ENCODE data around the gene APCDD1L. TPM values are rescaled to one million over a fixed set of nuclear protein-coding genes. Genes with fewer than 3 reads are reported as not detected.

Gene APCDD1L
- polyA plus RNA-seq, 1 donor from 2014 or later = 0.06 TPM

DNA sequence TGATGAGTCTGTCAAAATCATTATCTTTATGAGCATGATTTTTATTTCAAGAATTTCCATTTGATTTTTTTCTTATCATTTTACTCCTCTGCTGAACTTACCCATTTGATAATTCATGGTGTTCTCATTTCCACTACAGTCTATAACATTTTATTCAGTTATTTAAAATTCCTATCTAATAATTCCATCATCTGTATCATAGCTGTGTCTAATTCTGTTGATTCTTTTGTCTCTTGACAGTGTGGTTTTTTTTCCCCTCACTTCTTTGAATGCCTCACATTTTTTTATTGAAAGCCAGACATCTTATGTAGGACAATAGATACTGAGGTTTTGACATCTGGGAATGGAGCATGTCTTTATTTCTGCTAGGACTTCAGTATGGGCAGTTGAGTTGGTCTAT, 16.5 kb upstream of the APCDD1L start:
- no peaks in the 10 kb centered on the region for H3K4me1 Mint-ChIP-seq
- H3K9me3 Mint-ChIP-seq = peaks cover 21 to 24% (median 24%) of the 10 kb centered on the region in 3 donors

GRCh38 chr20:58531063-58531462, 15.9 kb upstream of the APCDD1L start:
- H3K27me3 Mint-ChIP-seq = peaks cover 2% of the 10 kb centered on the region
- peaks cover 24 to 28% (median 24%) of the 10 kb centered on the region in 3 donors for H3K9me3 Mint-ChIP-seq

More for the DNA sequence above, 16.5 kb upstream of the APCDD1L start:
- Mint-ChIP-seq H3K4me3 (peak overlapping the region in 1 of 4 donors; percentile 43), H3K27me3 (peaks cover 2% of the 10 kb centered on the region), H3K36me3 (peaks cover 4% of the 10 kb centered on the region), H3K27ac (no peak overlapping the region)

GRCh38 chr20:58528412-58528811, 13.2 kb upstream of the APCDD1L start:
- no peaks in the 10 kb centered on the region for H3K4me1 Mint-ChIP-seq
- no peak overlapping the region for H3K27ac Mint-ChIP-seq
- no peaks in the 10 kb centered on the region for H3K27me3 Mint-ChIP-seq
- H3K36me3 Mint-ChIP-seq = peaks cover 2% of the 10 kb centered on the region
- H3K4me3 Mint-ChIP-seq = no peak overlapping the region
- H3K9me3 Mint-ChIP-seq = peaks cover 20 to 36% (median 22%) of the 10 kb centered on the region in 3 donors

More at GRCh38 chr20:58531063-58531462, 15.9 kb upstream of the APCDD1L start:
- Mint-ChIP-seq H3K4me1 (no peaks in the 10 kb centered on the region), H3K36me3 (peaks cover 2% of the 10 kb centered on the region), H3K27ac (no peak overlapping the region), H3K4me3 (no peak overlapping the region)

DNA sequence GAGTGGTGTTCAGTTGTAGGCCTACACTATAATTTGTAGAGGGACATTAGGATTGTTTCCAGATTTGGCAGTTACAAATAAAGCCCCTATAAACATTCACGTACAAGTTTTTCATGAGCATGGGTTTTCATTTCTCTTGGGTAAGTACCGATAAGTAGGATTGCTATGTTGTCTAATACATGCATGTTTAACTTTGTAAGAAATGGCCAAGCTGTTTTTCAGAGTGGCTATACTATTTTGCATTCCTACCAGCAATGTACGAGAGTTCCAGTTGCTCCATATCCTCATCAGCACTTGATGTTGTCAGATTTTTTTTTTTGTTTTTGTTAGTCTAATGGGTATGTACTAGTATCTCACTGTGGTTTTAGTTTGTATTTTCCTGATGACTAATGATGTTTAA, 11.2 kb upstream of the APCDD1L start:
- H3K4me3 Mint-ChIP-seq = no peak overlapping the region
- H3K4me1 Mint-ChIP-seq = no peaks in the 10 kb centered on the region
- H3K27ac Mint-ChIP-seq = no peak overlapping the region
- H3K9me3 Mint-ChIP-seq = peaks cover 12 to 24% (median 13%) of the 10 kb centered on the region in 3 donors
- H3K36me3 Mint-ChIP-seq = no peaks in the 10 kb centered on the region
- no peaks in the 10 kb centered on the region for H3K27me3 Mint-ChIP-seq

GRCh38 chr20:58524814-58525213, 9.6 kb upstream of the APCDD1L start:
- Mint-ChIP-seq H3K27me3 (peaks cover 1% of the 10 kb centered on the region), H3K4me1 (no peaks in the 10 kb centered on the region)

GRCh38 chr20:58523971-58524315, 8.7 kb upstream of the APCDD1L start:
- no peak overlapping the region for H3K27ac Mint-ChIP-seq
- H3K36me3 Mint-ChIP-seq = no peaks in the 10 kb centered on the region
- H3K9me3 Mint-ChIP-seq = peaks cover 4 to 17% (median 10%) of the 10 kb centered on the region in 3 donors
- no peak overlapping the region for H3K4me3 Mint-ChIP-seq
- no peaks in the 10 kb centered on the region for H3K4me1 Mint-ChIP-seq
- peaks cover 1% of the 10 kb centered on the region for H3K27me3 Mint-ChIP-seq

More at GRCh38 chr20:58524814-58525213, 9.6 kb upstream of the APCDD1L start:
- Mint-ChIP-seq H3K4me3 (peak overlapping the region in 1 of 4 donors; percentile 43), H3K27ac (no peak overlapping the region), H3K9me3 (peaks cover 7 to 17% (median 11%) of the 10 kb centered on the region in 3 donors), H3K36me3 (no peaks in the 10 kb centered on the region)

DNA sequence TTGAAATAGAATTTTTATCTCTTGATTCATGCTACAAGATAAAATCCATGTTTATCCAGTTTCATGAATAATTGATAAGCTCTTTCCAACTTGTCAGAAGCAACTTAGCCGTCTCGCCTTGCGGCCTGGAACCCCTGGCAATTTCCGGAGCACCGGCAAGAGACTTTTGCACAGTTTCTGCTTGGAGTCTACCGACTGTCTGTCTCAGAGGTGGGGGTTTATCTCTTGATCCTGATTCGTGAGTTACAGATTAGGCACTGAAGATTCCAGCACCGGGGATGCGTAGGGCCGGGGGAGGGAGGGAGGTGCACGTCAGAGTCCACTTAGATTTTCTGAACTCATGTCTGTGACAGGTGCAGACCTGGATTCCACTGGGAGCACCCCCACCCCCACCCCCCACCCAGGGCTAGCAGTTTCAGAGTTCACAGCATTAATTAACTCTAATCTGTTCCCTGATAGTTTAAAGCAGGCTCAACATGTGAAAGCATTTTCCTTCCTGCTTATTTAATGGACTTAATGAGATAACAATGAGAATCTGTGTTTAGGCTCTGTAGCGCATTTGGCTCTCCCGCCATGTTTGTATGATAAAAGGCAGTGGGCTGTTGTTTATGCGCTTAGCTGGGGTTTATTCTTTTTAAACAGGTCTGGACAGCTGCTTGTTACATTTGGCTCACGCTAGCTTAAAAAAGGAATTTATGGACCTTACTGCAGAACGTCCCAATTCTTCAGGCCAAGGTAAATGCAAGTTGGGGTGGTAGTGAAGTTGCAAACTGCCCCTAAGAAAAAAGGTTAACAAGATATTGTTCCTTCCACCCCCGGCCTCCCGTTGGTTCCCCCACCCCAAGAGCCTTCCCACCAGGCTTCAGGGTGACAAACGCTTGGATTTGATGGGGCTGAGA, 8.1 kb upstream of the APCDD1L start:
- H3K27me3 Mint-ChIP-seq = peaks cover 1% of the 10 kb centered on the region
- H3K9me3 Mint-ChIP-seq = peaks cover 4 to 17% (median 14%) of the 10 kb centered on the region in 3 donors
- H3K36me3 Mint-ChIP-seq = no peaks in the 10 kb centered on the region
- peak overlapping the region in 1 of 4 donors; percentile 31 for H3K4me3 Mint-ChIP-seq
- H3K4me1 Mint-ChIP-seq = no peaks in the 10 kb centered on the region
- H3K27ac Mint-ChIP-seq = no peak overlapping the region

GRCh38 chr20:58522666-58523065, 7.5 kb upstream of the APCDD1L start:
- Mint-ChIP-seq H3K27me3 (peaks cover 1% of the 10 kb centered on the region), H3K36me3 (no peaks in the 10 kb centered on the region), H3K4me3 (peak overlapping the region in 1 of 4 donors; percentile 31), H3K9me3 (peaks cover 4 to 17% (median 14%) of the 10 kb centered on the region in 3 donors), H3K4me1 (no peaks in the 10 kb centered on the region), H3K27ac (no peak overlapping the region)

- Mint-ChIP-seq H3K27ac (no peak overlapping the region), H3K9me3 (peaks cover 0 to 12% (median 11%) of the 10 kb centered on the region in 3 donors), H3K4me1 (no peaks in the 10 kb centered on the region), H3K4me3 (no peak overlapping the region), H3K27me3 (peaks cover 4% of the 10 kb centered on the region), H3K36me3 (no peaks in the 10 kb centered on the region)
These were observed 6.6 kb upstream of the APCDD1L start for GRCh38 chr20:58521763-58522162.

DNA sequence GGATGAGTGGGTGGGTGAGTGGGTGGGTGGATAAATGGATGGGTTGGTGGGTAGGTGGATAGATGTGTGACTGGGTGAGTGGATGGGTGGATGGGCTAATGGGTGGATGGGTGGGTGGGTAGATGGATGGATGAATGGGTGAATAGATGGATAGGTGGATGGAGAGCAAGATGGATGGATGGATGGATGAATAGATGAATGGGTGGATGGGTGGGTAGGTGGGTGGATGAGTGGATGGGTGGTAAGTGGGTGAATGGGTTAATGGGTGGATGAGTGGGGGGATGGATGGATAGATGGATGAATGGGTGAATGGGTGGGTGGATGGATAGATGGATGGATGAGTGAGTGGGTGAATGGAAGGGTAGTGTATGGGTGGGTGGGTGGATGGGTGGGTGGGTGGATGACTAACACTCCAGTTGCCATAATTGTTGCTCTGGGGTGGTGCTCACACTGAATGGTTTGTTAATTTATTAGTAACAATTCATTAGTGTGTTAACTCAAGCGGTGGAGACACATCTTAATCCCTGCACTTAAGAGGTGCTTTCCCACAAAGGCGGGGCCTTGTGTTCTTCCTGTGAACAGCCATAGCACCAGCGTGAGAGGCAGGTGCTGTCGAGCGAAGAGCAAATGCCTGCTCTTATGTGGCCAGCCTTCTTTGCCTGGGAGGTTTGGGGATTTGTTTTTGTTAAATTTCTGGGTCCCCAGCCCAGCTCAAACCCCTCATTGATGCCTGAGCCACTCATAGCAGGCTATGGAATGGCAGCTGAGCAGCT, 4.9 kb upstream of the APCDD1L start:
- H3K4me3 Mint-ChIP-seq = peak overlapping the region in 1 of 4 donors; percentile 65
- peaks cover 0 to 1% (median 0%) of the 10 kb centered on the region in 3 donors for H3K4me1 Mint-ChIP-seq
- H3K27me3 Mint-ChIP-seq = peaks cover 16% of the 10 kb centered on the region
- no peak overlapping the region for H3K27ac Mint-ChIP-seq
- H3K9me3 Mint-ChIP-seq = peaks cover 0 to 3% (median 0%) of the 10 kb centered on the region in 3 donors
- H3K36me3 Mint-ChIP-seq = peaks cover 1% of the 10 kb centered on the region

DNA sequence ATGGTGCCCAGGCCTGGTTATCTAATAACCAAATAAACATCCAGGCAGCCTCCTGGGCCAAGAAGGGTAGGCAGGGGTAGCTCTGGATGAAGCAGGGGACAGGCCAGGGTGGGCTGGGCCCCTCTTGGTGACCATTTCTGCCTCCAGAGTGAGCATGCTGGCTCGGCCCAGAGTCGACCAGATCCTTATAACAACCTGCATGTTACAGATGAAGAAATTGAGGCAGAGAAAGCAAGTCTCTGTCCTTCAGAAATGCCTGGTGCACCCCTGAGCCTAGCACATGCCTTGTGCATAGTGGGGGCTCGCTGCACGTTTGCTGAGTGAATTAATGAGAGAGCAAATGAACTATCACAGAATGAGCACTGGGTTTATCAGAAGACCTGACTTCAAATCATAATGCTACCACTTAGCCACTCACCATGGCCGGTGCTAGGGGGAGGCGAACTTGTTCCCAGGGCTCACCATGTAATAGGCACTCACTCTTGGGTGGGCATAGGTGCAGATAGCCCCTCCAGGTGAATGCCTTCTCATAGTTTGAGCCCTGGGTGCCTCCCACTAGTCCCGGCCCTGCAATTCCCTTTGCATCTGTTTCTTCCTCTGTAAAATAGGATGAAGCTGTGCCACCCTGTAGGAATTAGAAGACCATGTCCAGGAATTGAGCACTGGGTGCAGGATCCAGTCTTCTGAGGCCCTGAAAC, 3.8 kb upstream of the APCDD1L start:
- peaks cover 18% of the 10 kb centered on the region for H3K27me3 Mint-ChIP-seq
- peaks cover 0 to 1% (median 0%) of the 10 kb centered on the region in 3 donors for H3K4me1 Mint-ChIP-seq
- peak overlapping the region in 1 of 3 donors; percentile 32 for H3K27ac Mint-ChIP-seq
- no peak overlapping the region for H3K4me3 Mint-ChIP-seq
- peaks cover 0 to 3% (median 0%) of the 10 kb centered on the region in 3 donors for H3K9me3 Mint-ChIP-seq
- H3K36me3 Mint-ChIP-seq = peaks cover 1% of the 10 kb centered on the region

- Mint-ChIP-seq H3K27me3 (peaks cover 23% of the 10 kb centered on the region), H3K27ac (peak overlapping the region in 1 of 3 donors; percentile 32), H3K9me3 (peaks cover 0 to 3% (median 0%) of the 10 kb centered on the region in 3 donors)
These were observed 3.2 kb upstream of the APCDD1L start for GRCh38 chr20:58518387-58518786.

GRCh38 chr20:58514321-58515232, 622 bp downstream of the APCDD1L start:
- Mint-ChIP-seq H3K27me3 (peaks cover 41% of the 10 kb centered on the region), H3K36me3 (peaks cover 1% of the 10 kb centered on the region), H3K27ac (no peak overlapping the region), H3K9me3 (peaks cover 0 to 3% (median 0%) of the 10 kb centered on the region in 3 donors), H3K4me1 (peaks cover 0 to 1% (median 0%) of the 10 kb centered on the region in 3 donors), H3K4me3 (no peak overlapping the region)

More at GRCh38 chr20:58518387-58518786, 3.2 kb upstream of the APCDD1L start:
- H3K4me1 Mint-ChIP-seq = peaks cover 0 to 1% (median 0%) of the 10 kb centered on the region in 3 donors
- peaks cover 1% of the 10 kb centered on the region for H3K36me3 Mint-ChIP-seq
- no peak overlapping the region for H3K4me3 Mint-ChIP-seq

All from IgD-negative memory B cell (primary cell).